ENCODE data around the gene GYPC.
"Not testable (repeated sequence)": the region's sequence is repeated elsewhere in the genome, so short reads cannot be mapped to it uniquely, and the experiment has no call there.

The GYPC gene

GRCh38 chr2:126671488-126671887 lies 15.5 kb downstream of the GYPC start:
- no peak for DNase-seq (ENCODE audit: low read depth)

GRCh38 chr2:126672980-126673605 lies 17.1 kb downstream of the GYPC start:
- no peak for DNase-seq (ENCODE audit: low read depth)

- DNase-seq (ENCODE audit: low read depth): no peak
These were observed 18.3 kb downstream of the GYPC start for GRCh38 chr2:126674075-126674744.

- no peak for DNase-seq (ENCODE audit: low read depth)
These were observed 19.7 kb downstream of the GYPC start for GRCh38 chr2:126675637-126676036.

- DNase-seq (ENCODE audit: low read depth): no peak
These were observed 20.5 kb downstream of the GYPC start for GRCh38 chr2:126676221-126677175.

GRCh38 chr2:126677176-126677538 lies 21.2 kb downstream of the GYPC start:
- DNase-seq (ENCODE audit: low read depth): no peak

- DNase-seq (ENCODE audit: low read depth): no peak
These were observed 22.5 kb downstream of the GYPC start for GRCh38 chr2:126678269-126679065.

- no peak for DNase-seq (ENCODE audit: low read depth)
These were observed 23.2 kb downstream of the GYPC start for GRCh38 chr2:126679094-126679713.

- no peak for DNase-seq (ENCODE audit: low read depth)
These were observed 25.5 kb downstream of the GYPC start for GRCh38 chr2:126681505-126681904.

- no peak for DNase-seq (ENCODE audit: low read depth)
These were observed 29.7 kb downstream of the GYPC start for GRCh38 chr2:126685629-126686028.

GRCh38 chr2:126686286-126686685 lies 30.3 kb downstream of the GYPC start:
- no peak for DNase-seq (ENCODE audit: low read depth)

- no peak for DNase-seq (ENCODE audit: low read depth)
These were observed 31.0 kb downstream of the GYPC start for GRCh38 chr2:126686841-126687485.

- no peak for DNase-seq (ENCODE audit: low read depth)
These were observed 31.5 kb downstream of the GYPC start for GRCh38 chr2:126687503-126687902.

- not testable (repeated sequence) for DNase-seq (ENCODE audit: low read depth)
These were observed 32.6 kb downstream of the GYPC start for GRCh38 chr2:126688594-126688993.

- not testable (repeated sequence) for DNase-seq (ENCODE audit: low read depth)
These were observed 36.3 kb downstream of the GYPC start for GRCh38 chr2:126692241-126692640.

GRCh38 chr2:126692934-126693592 lies 37.1 kb downstream of the GYPC start:
- DNase-seq (ENCODE audit: low read depth): not testable (repeated sequence)

GRCh38 chr2:126696644-126697520 lies 40.9 kb downstream of the GYPC start:
- no peak for DNase-seq (ENCODE audit: low read depth)

GRCh38 chr2:126698376-126698775 lies 42.4 kb downstream of the GYPC start:
- DNase-seq (ENCODE audit: low read depth): no peak

GRCh38 chr2:126699018-126699417 lies 43.1 kb downstream of the GYPC start:
- DNase-seq (ENCODE audit: low read depth): no peak

All from stimulated activated CD8-positive, alpha-beta memory T cell treated with anti-CD3 and anti-CD28 coated beads, Interleukin-7, amount 100 ng/mL, for 24 hours (primary cell).